ENCODE results near the gene DPH6.

DNA sequence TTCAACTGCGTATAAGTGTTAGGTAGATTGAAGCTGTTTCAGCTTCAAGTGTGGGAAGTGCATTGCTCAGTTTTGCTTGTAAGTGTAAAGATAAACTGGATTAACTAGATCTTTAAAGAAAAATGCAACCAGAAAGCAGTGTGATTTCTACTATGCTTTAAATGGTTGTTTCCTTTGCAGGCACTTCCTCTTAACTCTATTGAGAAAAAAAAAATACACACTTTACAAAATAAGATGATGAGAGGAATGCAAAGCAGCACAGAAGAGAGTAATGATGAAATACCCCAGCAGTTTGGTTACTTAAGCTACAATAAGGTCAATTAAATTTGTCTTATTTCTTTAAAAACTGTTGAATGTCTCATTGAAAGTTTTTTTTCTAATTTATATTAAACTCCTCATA, 40.8 kb downstream of the DPH6 start:
- TF ChIP-seq, protein P1, sequence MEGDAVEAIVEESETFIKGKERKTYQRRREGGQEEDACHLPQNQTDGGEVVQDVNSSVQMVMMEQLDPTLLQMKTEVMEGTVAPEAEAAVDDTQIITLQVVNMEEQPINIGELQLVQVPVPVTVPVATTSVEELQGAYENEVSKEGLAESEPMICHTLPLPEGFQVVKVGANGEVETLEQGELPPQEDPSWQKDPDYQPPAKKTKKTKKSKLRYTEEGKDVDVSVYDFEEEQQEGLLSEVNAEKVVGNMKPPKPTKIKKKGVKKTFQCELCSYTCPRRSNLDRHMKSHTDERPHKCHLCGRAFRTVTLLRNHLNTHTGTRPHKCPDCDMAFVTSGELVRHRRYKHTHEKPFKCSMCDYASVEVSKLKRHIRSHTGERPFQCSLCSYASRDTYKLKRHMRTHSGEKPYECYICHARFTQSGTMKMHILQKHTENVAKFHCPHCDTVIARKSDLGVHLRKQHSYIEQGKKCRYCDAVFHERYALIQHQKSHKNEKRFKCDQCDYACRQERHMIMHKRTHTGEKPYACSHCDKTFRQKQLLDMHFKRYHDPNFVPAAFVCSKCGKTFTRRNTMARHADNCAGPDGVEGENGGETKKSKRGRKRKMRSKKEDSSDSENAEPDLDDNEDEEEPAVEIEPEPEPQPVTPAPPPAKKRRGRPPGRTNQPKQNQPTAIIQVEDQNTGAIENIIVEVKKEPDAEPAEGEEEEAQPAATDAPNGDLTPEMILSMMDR (IDR thresholded peaks at IDR 0.05): no peak
- no peak for TF ChIP-seq POLR2A (IDR thresholded peaks at IDR 0.05)
